Measurements from ENCODE around the gene LKAAEAR1.

Gene LKAAEAR1

DNA sequence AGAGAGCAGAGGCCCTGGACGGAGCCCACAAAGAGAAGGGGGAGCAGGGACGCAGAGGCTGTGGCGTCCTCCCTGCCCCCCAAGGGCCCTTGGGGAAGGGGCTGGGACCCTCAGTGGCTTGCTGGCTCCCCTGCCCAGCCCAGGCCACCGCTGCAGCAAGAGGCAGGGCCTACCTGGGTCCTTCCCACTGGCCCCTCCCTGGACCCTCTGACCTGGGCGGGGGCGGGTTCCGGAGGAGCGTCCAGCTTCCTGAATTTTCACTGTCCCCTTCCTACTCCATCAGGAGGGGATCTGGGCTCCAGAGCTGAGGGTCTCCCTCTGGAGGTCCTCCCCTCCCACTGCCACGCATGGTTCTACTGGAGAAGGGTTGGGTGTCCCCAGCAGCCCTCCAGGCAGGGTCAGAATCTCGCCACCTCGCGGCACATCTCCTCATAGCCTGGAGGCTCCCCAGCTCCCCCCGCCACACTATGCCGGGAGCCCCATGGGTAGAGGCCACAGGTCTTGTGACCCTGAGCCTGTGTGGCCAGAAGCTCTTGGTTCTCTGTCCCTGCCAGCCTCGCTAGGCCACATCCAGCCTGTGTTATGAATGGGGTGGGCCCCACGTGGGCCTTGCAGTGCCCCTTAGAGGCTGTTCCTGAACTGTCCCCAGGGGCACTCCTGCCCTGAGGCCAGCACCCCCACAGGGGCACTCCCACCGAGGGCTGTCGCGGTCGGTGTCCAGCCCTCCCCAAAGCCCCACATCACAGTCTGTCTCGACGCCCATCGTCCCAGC lies 33.8 kb downstream of the LKAAEAR1 start:
- no peak for DNase-seq

- DNase-seq: no peak
Observed at GRCh38 chr20:64049878-64050260, 34.3 kb downstream of the LKAAEAR1 start.

GRCh38 chr20:64049060-64049877 lies 34.9 kb downstream of the LKAAEAR1 start, which contains the start of gene SOX18:
Gene SOX18, minus strand, starts transcription at chr20:64049639. Its CDS starts 123 bp downstream, at chr20:64049516.
- DNase-seq: peak; percentile 40

- no peak for DNase-seq
Observed at GRCh38 chr20:64048402-64049044, 35.7 kb downstream of the LKAAEAR1 start.

GRCh38 chr20:64047968-64048401 lies 36.2 kb downstream of the LKAAEAR1 start:
- DNase-seq: no peak

GRCh38 chr20:64047046-64047389 lies 37.2 kb downstream of the LKAAEAR1 start:
- no peak for DNase-seq

GRCh38 chr20:64045346-64046011 lies 38.7 kb downstream of the LKAAEAR1 start:
- no peak for DNase-seq

DNA sequence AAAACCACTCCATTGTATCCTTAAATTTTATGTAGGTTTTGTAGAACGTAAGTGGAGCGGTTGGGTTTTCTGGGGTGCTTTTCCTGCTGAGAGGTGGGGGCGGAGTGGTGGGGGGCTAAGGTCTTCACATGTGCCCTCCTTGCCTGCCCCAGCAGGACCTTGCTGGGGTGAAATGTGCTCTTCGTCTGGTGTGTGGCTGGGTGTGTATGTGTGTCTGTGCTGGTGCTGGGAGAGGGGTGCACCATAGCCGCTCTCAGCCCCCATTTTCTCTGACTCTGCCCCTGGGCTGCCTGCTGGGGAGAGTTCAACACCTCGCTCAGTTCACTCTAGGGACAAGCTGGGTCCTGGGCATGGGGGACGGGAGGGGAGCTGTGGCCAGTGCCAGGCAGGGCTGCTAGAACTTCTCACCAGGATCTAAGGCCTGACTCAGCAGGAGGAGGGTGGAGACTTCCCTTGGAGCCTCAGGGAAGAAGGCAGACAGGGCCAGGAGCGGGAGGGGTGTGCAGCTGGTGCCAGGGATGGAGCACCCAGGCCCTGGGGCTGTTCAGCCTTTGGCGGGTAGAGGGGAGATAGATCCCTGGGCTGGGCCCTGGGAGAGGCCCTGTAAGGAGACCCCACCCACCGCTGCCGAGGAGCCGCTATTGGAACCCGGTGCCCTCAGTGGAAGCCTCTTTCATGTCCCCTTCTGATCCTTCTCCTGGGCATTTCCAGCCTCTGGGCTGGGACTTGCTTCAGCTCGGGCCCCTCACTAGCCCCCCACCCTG lies 39.5 kb downstream of the LKAAEAR1 start:
- peak; percentile 57 for DNase-seq

- no peak for DNase-seq
Observed at GRCh38 chr20:64043768-64044167, 40.4 kb downstream of the LKAAEAR1 start.

- no peak for DNase-seq
Observed at GRCh38 chr20:64042054-64042781, 42.0 kb downstream of the LKAAEAR1 start.

GRCh38 chr20:64041781-64042053 lies 42.5 kb downstream of the LKAAEAR1 start:
- no peak for DNase-seq

GRCh38 chr20:64041040-64041780 lies 43.0 kb downstream of the LKAAEAR1 start:
- DNase-seq: no peak

- no peak for DNase-seq
Observed at GRCh38 chr20:64040231-64041039, 43.8 kb downstream of the LKAAEAR1 start.

- DNase-seq: no peak
Observed at GRCh38 chr20:64039293-64040160, 44.7 kb downstream of the LKAAEAR1 start.

DNA sequence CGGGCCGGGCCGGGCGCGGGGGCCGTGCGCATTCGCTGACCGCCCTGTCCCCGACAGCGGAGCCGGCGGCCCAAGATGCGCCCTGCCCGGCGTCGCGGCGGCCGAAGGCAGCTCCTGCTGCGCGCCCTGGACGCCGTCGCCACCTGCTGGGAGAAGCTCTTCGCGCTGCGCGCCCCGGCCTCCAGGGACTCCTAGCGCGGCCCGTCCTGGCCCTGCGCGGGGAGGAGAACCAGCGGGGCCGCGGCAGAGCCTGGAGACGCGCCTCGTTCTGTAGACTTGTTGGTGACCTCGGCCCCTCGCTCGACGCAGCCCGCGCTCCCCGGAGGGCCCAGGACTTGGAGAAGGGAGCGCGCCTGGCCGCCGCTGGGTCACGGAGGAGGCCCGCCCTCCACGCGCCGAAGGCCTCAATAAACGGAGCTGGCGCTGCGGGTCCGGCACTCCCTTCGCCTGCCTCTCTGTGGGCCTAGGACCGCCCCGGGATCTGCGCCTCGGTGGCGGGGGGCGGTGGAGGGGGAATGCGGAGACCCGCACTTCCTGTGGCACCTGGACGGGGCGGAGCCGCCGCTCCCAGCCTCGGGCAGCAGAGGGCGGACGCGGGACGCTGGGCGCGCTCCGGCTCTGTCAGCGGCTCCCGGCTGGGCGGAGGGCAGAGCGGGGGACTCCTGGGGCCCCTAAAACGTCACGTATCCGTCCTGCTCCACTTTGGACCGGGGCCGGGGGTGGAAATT lies 45.5 kb downstream of the LKAAEAR1 start:
- DNase-seq: peak; percentile 40

- DNase-seq: no peak
Observed at GRCh38 chr20:64038224-64038564, 46.0 kb downstream of the LKAAEAR1 start.

DNA sequence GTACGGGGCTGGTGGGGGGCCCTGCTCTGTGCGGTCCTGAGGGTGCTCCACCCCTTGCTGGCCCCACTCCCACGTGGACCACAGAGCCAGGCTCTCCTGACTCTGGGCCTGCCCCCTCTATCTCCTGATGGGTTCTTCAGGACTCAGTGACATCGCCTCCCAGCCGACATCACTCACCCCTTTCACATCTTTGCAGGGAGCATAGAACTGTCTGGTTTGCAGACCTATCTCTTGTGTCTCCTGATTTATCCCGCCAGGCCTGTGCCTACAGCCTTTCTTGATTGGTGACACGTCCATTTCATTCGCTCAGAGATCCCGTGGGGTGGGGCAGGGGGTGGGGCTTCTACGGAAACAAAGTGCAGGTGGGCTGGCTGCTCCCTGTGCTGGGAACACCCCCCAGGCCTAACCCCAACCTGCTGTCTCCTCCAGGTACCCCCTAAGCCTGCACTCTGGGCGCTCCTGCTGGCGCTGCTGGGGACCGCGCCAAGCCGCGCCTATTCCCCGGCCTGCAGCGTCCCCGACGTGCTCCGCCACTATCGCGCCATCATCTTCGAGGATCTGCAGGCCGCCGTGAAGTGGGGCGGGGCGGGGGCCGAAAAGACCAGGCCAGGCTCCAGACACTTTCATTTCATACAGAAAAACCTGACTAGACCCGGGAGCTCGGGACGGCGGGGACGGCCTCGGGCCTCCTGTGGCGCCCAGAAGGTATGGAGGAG lies 46.5 kb downstream of the LKAAEAR1 start:
- DNase-seq: no peak

- DNase-seq: no peak
Observed at GRCh38 chr20:64037199-64037497, 47.0 kb downstream of the LKAAEAR1 start.

Measured in fibroblast of skin of scalp (primary cell).